Endothelial cell of umbilical vein (primary cell): ENCODE results near the gene EVI2B. TPM values are rescaled to one million over a fixed set of nuclear protein-coding genes. Genes with fewer than 3 reads are reported as not detected.

Source experiments
- BruUV-seq: library from RNA; stranded (reverse); fragments of 400-500 nt; replicated peaks from 2 replicates; lab custom pipeline; 2021; lab: Mats Ljungman, UMichigan
- CTCF ChIA-PET: fragments of 300-600, 350-600 bp; sonication (Branson Sonifier 250); formaldehyde crosslinking; loops from one replicate; lab custom pipeline; 2021; ENCODE audit warnings: antibody characterized with exemption, inconsistent platforms; lab: Charles Lee
- POLR2A ChIA-PET: fragments of 300-600, 350-600 bp; sonication (Branson Sonifier 250); formaldehyde crosslinking; loops from one replicate; lab custom pipeline; 2021; ENCODE audit warnings: antibody characterized with exemption, inconsistent platforms; lab: Charles Lee
- DNase-seq: peaks from one replicate; pipeline ENCODE4 v3.0.0-alpha.2; 2011; ENCODE audit warnings: low read depth, low spot score
- FAIRE-seq: peaks from 2 replicates; lab custom pipeline; 2011; peaks lifted over from hg19 to GRCh38; lab: Jason Lieb, UNC
- H2AFZ ChIP-seq: 2 replicates; pipeline ENCODE4 v1.6.0; 2012; ENCODE audit warnings: low read depth, low read length, control low read depth, inconsistent platforms
- H3K27ac ChIP-seq: 2 replicates; pipeline ENCODE4 v1.5.1; 2011; ENCODE audit warnings: low read depth, mild to moderate bottlenecking, control low read depth, low read length, moderate library complexity; ENCODE audit not compliant: insufficient read depth
- H3K27me3 ChIP-seq, 2 experiments: 2 replicates each; pipeline versions ENCODE4 v1.6.0 to v1.6.1; 2011; ENCODE audit warnings: low read length in 2 of 2, mixed read lengths in 1 of 2; ENCODE audit not compliant: control insufficient read depth in 2 of 2, insufficient read depth in 2 of 2
- H3K36me3 ChIP-seq, 2 experiments: 2 replicates in 1 of 2; 3 replicates in 1 of 2; pipeline ENCODE4 v1.5.1; 2011; ENCODE audit warnings: low read length in 2 of 2, mild to moderate bottlenecking in 1 of 2, moderate library complexity in 1 of 2; ENCODE audit not compliant: control insufficient read depth in 2 of 2, insufficient read depth in 2 of 2; ENCODE audit errors: extremely low read depth in 1 of 2
- H3K4me1 ChIP-seq: 3 replicates; pipeline ENCODE4 v1.5.1; 2011; ENCODE audit warnings: mild to moderate bottlenecking, low read length; ENCODE audit not compliant: control insufficient read depth, insufficient read depth; ENCODE audit errors: extremely low read depth
- H3K4me2 ChIP-seq: 2 replicates; pipeline ENCODE4 v1.6.1; 2011; ENCODE audit warnings: low read length, control low read depth, mixed read lengths; ENCODE audit not compliant: insufficient read depth
- H3K4me3 ChIP-seq, 3 experiments: fragments of 200-600 bp in 1 of 3; sonication (generic), shearing (Covaris generic) in 1 of 3; replicated peaks in 1 of 3; 2 replicates each; pipeline ENCODE4 v1.5.1; 2011 to 2016; ENCODE audit warnings: control low read depth in 3 of 3, low read length in 3 of 3, mild to moderate bottlenecking in 2 of 3, inconsistent platforms in 1 of 3, low read depth in 1 of 3, moderate library complexity in 1 of 3; ENCODE audit not compliant: insufficient read depth in 1 of 3
- H3K79me2 ChIP-seq: 2 replicates; pipeline ENCODE4 v1.6.0; 2012; ENCODE audit warnings: low read length, inconsistent platforms; ENCODE audit not compliant: control insufficient read depth, insufficient read depth
- H3K9ac ChIP-seq: replicated peaks from 2 replicates; pipeline ENCODE3; 2011; ENCODE audit warnings: low read length, control low read depth; ENCODE audit not compliant: insufficient read depth; ENCODE audit errors: extremely low read depth
- H3K9me1 ChIP-seq: replicated peaks from 3 replicates; pipeline ENCODE4 v1.6.0; 2011; ENCODE audit warnings: mild to moderate bottlenecking, low read length; ENCODE audit not compliant: control insufficient read depth, insufficient read depth; ENCODE audit errors: extremely low read depth
- H3K9me3 ChIP-seq: replicated peaks from 2 replicates; pipeline ENCODE4 v1.5.1; 2012; ENCODE audit warnings: low read length, inconsistent platforms; ENCODE audit not compliant: control insufficient read depth, insufficient read depth
- H4K20me1 ChIP-seq: replicated peaks from 2 replicates; pipeline ENCODE3; 2011; ENCODE audit warnings: mild to moderate bottlenecking, low read length; ENCODE audit not compliant: control insufficient read depth, insufficient read depth; ENCODE audit errors: extremely low read depth
- CTCF ChIP-seq, 2 donors: IDR thresholded peaks; 1 replicate in 1 of 2; 2 replicates in 1 of 2; pipeline ENCODE4 v1.5.1; 2011; ENCODE audit warnings: low read length in 2 of 2, mild to moderate bottlenecking in 2 of 2, moderate library complexity in 2 of 2, control low read depth in 1 of 2, inconsistent platforms in 1 of 2, low read depth in 1 of 2; ENCODE audit not compliant: insufficient read depth in 1 of 2; ENCODE audit errors: extremely low read depth in 1 of 2
- EZH2 ChIP-seq: IDR thresholded peaks from 2 replicates; pipeline ENCODE4 v1.6.1; 2012; ENCODE audit warnings: borderline replicate concordance, low read depth, mild to moderate bottlenecking, moderate library complexity, low read length, inconsistent platforms; ENCODE audit not compliant: severe bottlenecking
- GATA2 ChIP-seq: IDR thresholded peaks from 2 replicates; pipeline ENCODE4 v1.7.0; 2011; ENCODE audit warnings: low read depth, mild to moderate bottlenecking, moderate library complexity, mixed read lengths, low read length; ENCODE audit not compliant: insufficient read length, insufficient read depth
- JUN ChIP-seq: IDR thresholded peaks from 2 replicates; pipeline ENCODE4 v1.6.1; 2011; ENCODE audit warnings: borderline replicate concordance, low read depth; ENCODE audit not compliant: insufficient read length, insufficient read depth
- MAX ChIP-seq: IDR thresholded peaks from 2 replicates; pipeline ENCODE4 v1.6.1; 2011; ENCODE audit not compliant: insufficient read depth, insufficient read length
- MYC ChIP-seq: IDR thresholded peaks from one replicate; pipeline ENCODE4 v1.6.1; 2011; ENCODE audit warnings: mild to moderate bottlenecking, low read depth, low read length
- POLR2A ChIP-seq: IDR thresholded peaks from 2 replicates; pipeline ENCODE4 v1.6.1; 2012; ENCODE audit warnings: low read depth, mild to moderate bottlenecking, control low read depth, low read length
- dilution Hi-C: fragments of 300-500 bp; cut with MboI; formaldehyde crosslinking; loops from one replicate; pipeline ENCODE4 v1.15.0; 2019; ENCODE audit warnings: low sequenced_read_pairs; ENCODE audit not compliant: extremely low pct_ligation_motif_present
- intact Hi-C: fragments of 100-400 bp; cut with micrococcal nuclease; formaldehyde crosslinking; loops from one replicate; pipeline ENCODE4 v1.10.0; 2022
- polyA plus RNA-seq, 4 experiments: library from polyadenylated mRNA; depleted of rRNA in 3 of 4; stranded (reverse) in 3 of 4; unstranded in 1 of 4; fragments of >200 nt; gene quantifications; 2 replicates each; pipeline versions ENCODE4 v1.2.1 to v1.2.3, GENCODE V29; 2011 to 2012; ENCODE audit warnings: missing spikeins in 1 of 4
- total RNA-seq: library from RNA; stranded (reverse); gene quantifications from 2 replicates; pipeline ENCODE4 v1.2.3, GENCODE V29; 2021

The EVI2B gene
- total and polyA plus RNA-seq, 2 donors (not counting 3 experiments of a cell fraction or from before 2014, with no cell fraction given), result 1.7 to 1.9 TPM

- Histone ChIP-seq H3K9me3 (no peaks in the 10 kb centered on the region), H3K9ac (no peak overlapping the region), H3K36me3 (no peaks in the 10 kb centered on the region), H3K79me2 (no peaks in the 10 kb centered on the region), H3K4me1 (no peaks in the 10 kb centered on the region), H3K4me2 (no peak overlapping the region), H3K27me3 (no peaks in the 10 kb centered on the region), H4K20me1 (no peaks in the 10 kb centered on the region), H3K27ac (no peak overlapping the region), H3K4me3 (no peak overlapping the region), H2AFZ (no peak overlapping the region), H3K9me1 (no peaks in the 10 kb centered on the region)
- ChIA-PET POLR2A (no interaction called here), CTCF (no interaction called here)
- TF ChIP-seq CTCF (IDR thresholded peaks at IDR 0.05; ENCODE audit: extremely low read depth in 1 of 2, insufficient read depth in 1 of 2, low read depth in 1 of 2, low read length in 2 of 2) (no peak), GATA2 (no peak), EZH2 (no peak)
- intact Hi-C loops (no loop called here), dilution Hi-C loops (no loop called here)
- DNase-seq (no peak), FAIRE-seq (no peak)
- BruUV-seq, result no TSS peak
These were observed 19.6 kb downstream of the EVI2B start for GRCh38 chr17:31294231-31294630.

GRCh38 chr17:31293581-31293980 is 20.3 kb downstream of the EVI2B start:
- DNase-seq (no peak), FAIRE-seq (no peak)
- no peak for TF ChIP-seq POLR2A
- TF ChIP-seq EZH2, result no peak
- no peak for TF ChIP-seq MAX
- no peak for TF ChIP-seq MYC
- no peak for TF ChIP-seq CTCF (IDR thresholded peaks at IDR 0.05; ENCODE audit: extremely low read depth in 1 of 2, insufficient read depth in 1 of 2, low read depth in 1 of 2, low read length in 2 of 2)
- no peak for TF ChIP-seq JUN
- no peaks in the 10 kb centered on the region for H3K4me1 ChIP-seq
- H3K27me3 ChIP-seq, result no peaks in the 10 kb centered on the region
- BruUV-seq, result no TSS peak
- H3K79me2 ChIP-seq, result no peaks in the 10 kb centered on the region
- H2AFZ ChIP-seq, result no peak overlapping the region
- ChIA-PET POLR2A (no interaction called here), CTCF (no interaction called here)
- H4K20me1 ChIP-seq, result no peaks in the 10 kb centered on the region
- intact Hi-C loops (no loop called here), dilution Hi-C loops (no loop called here)
- no peaks in the 10 kb centered on the region for H3K9me1 ChIP-seq
- no peak overlapping the region for H3K4me2 ChIP-seq
- H3K27ac ChIP-seq, result no peak overlapping the region
- H3K4me3 ChIP-seq, result no peak overlapping the region
- H3K36me3 ChIP-seq, result no peaks in the 10 kb centered on the region
- no peak overlapping the region for H3K9ac ChIP-seq
- no peaks in the 10 kb centered on the region for H3K9me3 ChIP-seq
